SK-N-SH (cell line): Measurements from ENCODE around the gene PSMD2. TPM values are rescaled to one million over a fixed set of nuclear protein-coding genes. Genes with fewer than 3 reads are reported as not detected.

ENCODE experiments used
- CTCF ChIA-PET: fragments of 300-600, 350-600 bp; formaldehyde crosslinking; extraction: SDS; loops from one replicate; lab custom pipeline; 2021; lab: Yijun Ruan, JAX
- POLR2A ChIA-PET: fragments of 350-600 bp; sonication (Branson Sonifier 250); formaldehyde crosslinking; extraction: SDS; loops from one replicate; lab custom pipeline; 2020; ENCODE audit warnings: antibody characterized with exemption, inconsistent platforms; lab: Yijun Ruan, JAX
- DNase-seq: peaks from one replicate; pipeline ENCODE4 v3.0.0; 2012
- H2AFZ ChIP-seq: fragments of 200-600 bp; sonication (generic); 2 replicates; pipeline ENCODE4 v1.8.1; 2016; ENCODE audit warnings: antibody characterized with exemption, mild to moderate bottlenecking, low read depth
- H3F3A ChIP-seq: fragments of 200-600 bp; sonication (generic); replicated peaks from 2 replicates; pipeline ENCODE3; 2016; ENCODE audit warnings: antibody characterized with exemption, mild to moderate bottlenecking; ENCODE audit not compliant: insufficient read depth
- H3K27ac ChIP-seq, 2 experiments: fragments of 200-500 bp in 1 of 2; fragments of 200-600 bp in 1 of 2; sonication (Bioruptor generic) in 1 of 2; sonication (generic), shearing (Covaris generic) in 1 of 2; 2 replicates each; pipeline versions ENCODE4 v1.5.1 to v1.6.1; 2014 to 2016; ENCODE audit warnings: low read depth in 2 of 2, inconsistent platforms in 1 of 2, low read length in 1 of 2, mild to moderate bottlenecking in 1 of 2, mixed read lengths in 1 of 2
- H3K27me3 ChIP-seq: fragments of 200-600 bp; sonication (generic), shearing (Covaris generic); 2 replicates; pipeline ENCODE4 v1.6.1; 2016; ENCODE audit warnings: mixed run types; ENCODE audit not compliant: insufficient read depth
- H3K36me3 ChIP-seq, 2 experiments: fragments of 200-500 bp in 1 of 2; fragments of 200-600 bp in 1 of 2; sonication (Bioruptor generic) in 1 of 2; sonication (generic) in 1 of 2; replicated peaks in 1 of 2; 2 replicates each; pipeline versions ENCODE3 to v1.5.1; 2014 to 2016; ENCODE audit warnings: low read length in 1 of 2, mild to moderate bottlenecking in 1 of 2; ENCODE audit not compliant: insufficient read depth in 2 of 2, control insufficient read depth in 1 of 2
- H3K4me1 ChIP-seq, 2 experiments: fragments of 200-500 bp in 1 of 2; fragments of 200-600 bp in 1 of 2; sonication (Bioruptor generic) in 1 of 2; sonication (generic), shearing (Covaris generic) in 1 of 2; 2 replicates each; pipeline versions ENCODE4 v1.5.1 to v1.6.1; 2014 to 2016; ENCODE audit warnings: low read depth in 1 of 2, low read length in 1 of 2, mixed run types in 1 of 2; ENCODE audit not compliant: insufficient read depth in 2 of 2, control insufficient read depth in 1 of 2
- H3K4me2 ChIP-seq: fragments of 200-600 bp; sonication (generic), shearing (Covaris generic); 2 replicates; pipeline ENCODE4 v1.6.1; 2017; ENCODE audit warnings: mixed run types
- H3K4me3 ChIP-seq, 2 experiments: fragments of 200-500 bp in 1 of 2; fragments of 200-600 bp in 1 of 2; sonication (Bioruptor generic) in 1 of 2; sonication (generic), shearing (Covaris generic) in 1 of 2; 2 replicates each; pipeline versions ENCODE4 v1.5.1 to v1.8.1; 2014 to 2016; ENCODE audit warnings: low read depth in 2 of 2, inconsistent platforms in 1 of 2, low read length in 1 of 2, mild to moderate bottlenecking in 1 of 2, mixed read lengths in 1 of 2, moderate library complexity in 1 of 2
- H3K79me2 ChIP-seq: fragments of 200-600 bp; sonication (generic); 2 replicates; pipeline ENCODE4 v1.8.1; 2017; ENCODE audit warnings: mild to moderate bottlenecking; ENCODE audit not compliant: insufficient read depth
- H3K9ac ChIP-seq: fragments of 200-600 bp; sonication (generic); 2 replicates; pipeline ENCODE4 v1.6.1; 2017; ENCODE audit warnings: mixed run types
- H3K9me2 ChIP-seq: fragments of 200-600 bp; sonication (generic); 2 replicates; pipeline ENCODE4 v1.6.1; 2017; ENCODE audit warnings: mixed run types
- H3K9me3 ChIP-seq: fragments of 200-600 bp; sonication (generic); 2 replicates; pipeline ENCODE4 v1.6.1; 2017; ENCODE audit warnings: mixed run types, mild to moderate bottlenecking, moderate library complexity
- H4K20me1 ChIP-seq: fragments of 200-600 bp; sonication (generic); 2 replicates; pipeline ENCODE4 v1.6.1; 2017; ENCODE audit warnings: mild to moderate bottlenecking, mixed run types; ENCODE audit not compliant: insufficient read depth
- CHD2 ChIP-seq: fragments of 150-350 bp; IDR thresholded peaks from 2 replicates; pipeline ENCODE4 v1.6.1; 2018; ENCODE audit warnings: low read length; ENCODE audit not compliant: partially characterized antibody
- ELF1 ChIP-seq: IDR thresholded peaks from 2 replicates; pipeline ENCODE4 v1.4.0; 2012
- EZH2phosphoT487 ChIP-seq: fragments of 200-600 bp; sonication (generic); IDR thresholded peaks from 2 replicates; pipeline ENCODE4 v1.6.1; 2017; ENCODE audit warnings: low read depth, mixed run types, mild to moderate bottlenecking, antibody characterized with exemption, moderate library complexity, borderline replicate concordance
- FOSL2 ChIP-seq: IDR thresholded peaks from 2 replicates; pipeline ENCODE4 v1.4.0; 2012; ENCODE audit warnings: low read depth, mild to moderate bottlenecking, moderate library complexity, borderline replicate concordance
- FOXJ3 ChIP-seq: sonication (generic); formaldehyde crosslinking; IDR thresholded peaks from 2 replicates; pipeline ENCODE4 v1.5.1; 2020; ENCODE audit warnings: mild to moderate bottlenecking, missing genetic modification reagents
- FOXM1 ChIP-seq: IDR thresholded peaks from 2 replicates; pipeline ENCODE4 v1.4.0; 2012; ENCODE audit warnings: low read depth, mild to moderate bottlenecking
- GABPA ChIP-seq: IDR thresholded peaks from 2 replicates; pipeline ENCODE4 v1.4.0; 2012; ENCODE audit warnings: low read depth, mild to moderate bottlenecking
- GATA2 ChIP-seq: sonication (generic); formaldehyde crosslinking; IDR thresholded peaks from 2 replicates; pipeline ENCODE4 v1.5.0; 2020; ENCODE audit warnings: mild to moderate bottlenecking, missing genetic modification reagents
- JUND ChIP-seq: IDR thresholded peaks from 2 replicates; pipeline ENCODE4 v1.4.0; 2012
- MEF2A ChIP-seq: IDR thresholded peaks from 2 replicates; pipeline ENCODE4 v1.4.0; 2012; ENCODE audit warnings: low read depth, borderline replicate concordance
- NFIC ChIP-seq: IDR thresholded peaks from 2 replicates; pipeline ENCODE4 v1.4.0; 2012; ENCODE audit warnings: borderline replicate concordance
- NRF1 ChIP-seq: IDR thresholded peaks from 2 replicates; pipeline ENCODE4 v1.6.1; 2012; ENCODE audit warnings: low read depth, mild to moderate bottlenecking, low read length
- RFX5 ChIP-seq: IDR thresholded peaks from 2 replicates; pipeline ENCODE4 v1.6.1; 2012; ENCODE audit warnings: mild to moderate bottlenecking, improper control_type of control experiment, low read length
- RXRA ChIP-seq: IDR thresholded peaks from 2 replicates; pipeline ENCODE4 v1.4.0; 2012; ENCODE audit warnings: low read depth, mild to moderate bottlenecking, borderline replicate concordance
- SIN3A ChIP-seq: IDR thresholded peaks from 2 replicates; pipeline ENCODE4 v1.6.1; 2012; ENCODE audit warnings: low read depth, mild to moderate bottlenecking, low read length, moderate library complexity, borderline replicate concordance
- TAF1 ChIP-seq: IDR thresholded peaks from 2 replicates; pipeline ENCODE4 v1.6.1; 2012; ENCODE audit warnings: low read depth, mild to moderate bottlenecking, low read length, moderate library complexity, borderline replicate concordance
- TEAD4 ChIP-seq: IDR thresholded peaks from 2 replicates; pipeline ENCODE4 v1.4.0; 2012; ENCODE audit warnings: mild to moderate bottlenecking, borderline replicate concordance; ENCODE audit not compliant: insufficient read depth
- YY1 ChIP-seq: IDR thresholded peaks from 2 replicates; pipeline ENCODE4 v1.4.0; 2012; ENCODE audit warnings: low read depth, mild to moderate bottlenecking
- WGBS: methylation state at CpG from one replicate; pipeline ENCODE4 v1.1.6; 2017; ENCODE audit warnings: low lambda C conversion rate; 5-methylcytosine and 5-hydroxymethylcytosine counted together
- polyA plus RNA-seq, 3 experiments: library from polyadenylated mRNA; depleted of rRNA; stranded (reverse); fragments of >200 nt; gene quantifications; 2 replicates each; pipeline ENCODE4 v1.2.3, GENCODE V29; 2012
- TF ChIP-seq, protein P1 (sequence below): IDR thresholded peaks from 2 replicates; pipeline ENCODE4 v1.4.0; 2012; ENCODE audit warnings: low read depth, borderline replicate concordance
- TF ChIP-seq, protein P2 (sequence below): fragments of 150-350 bp; IDR thresholded peaks from 2 replicates; pipeline ENCODE4 v1.6.1; 2016; ENCODE audit warnings: mild to moderate bottlenecking, low read depth, low read length
- TF ChIP-seq, protein P3 (sequence below): IDR thresholded peaks from 2 replicates; pipeline ENCODE4 v1.6.1; 2012; ENCODE audit warnings: mild to moderate bottlenecking, low read depth, low read length, moderate library complexity

Gene PSMD2
- polyA plus RNA-seq, 1 of the 3 experiments (the other 2 are of a cell fraction) = 328 TPM

DNA sequence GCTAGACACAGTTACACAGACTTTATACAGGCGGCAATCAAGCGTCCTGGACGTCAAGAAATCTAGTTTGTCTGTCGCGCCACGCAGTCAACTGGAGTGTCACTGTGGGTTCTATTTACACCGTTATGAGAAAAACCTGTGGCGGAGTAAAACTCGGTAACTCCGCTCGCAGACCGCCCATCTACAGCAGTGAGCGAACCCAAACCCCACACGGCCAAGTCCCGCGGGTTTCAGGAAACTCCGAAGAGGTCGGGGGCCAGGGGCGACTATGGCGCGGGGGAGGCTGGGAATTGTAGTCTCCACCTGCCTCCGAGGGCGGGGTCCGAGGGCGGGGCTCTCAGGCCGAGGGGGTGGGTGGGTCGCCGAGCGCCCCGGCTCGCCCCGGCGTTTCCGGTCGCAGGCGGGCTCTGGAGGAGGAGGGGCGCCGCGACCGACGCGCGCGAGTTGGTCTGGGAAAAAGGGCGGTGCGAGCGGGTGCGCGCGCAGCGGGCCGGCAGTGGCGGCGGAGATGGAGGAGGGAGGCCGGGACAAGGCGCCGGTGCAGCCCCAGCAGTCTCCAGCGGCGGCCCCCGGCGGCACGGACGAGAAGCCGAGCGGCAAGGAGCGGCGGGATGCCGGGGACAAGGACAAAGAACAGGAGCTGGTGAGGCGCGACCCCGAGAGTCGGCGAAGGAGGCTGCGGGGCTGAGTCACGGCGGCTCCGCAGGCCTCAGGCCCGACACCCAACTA lies at the start of gene PSMD2 (continued):
- TF ChIP-seq, protein P1, sequence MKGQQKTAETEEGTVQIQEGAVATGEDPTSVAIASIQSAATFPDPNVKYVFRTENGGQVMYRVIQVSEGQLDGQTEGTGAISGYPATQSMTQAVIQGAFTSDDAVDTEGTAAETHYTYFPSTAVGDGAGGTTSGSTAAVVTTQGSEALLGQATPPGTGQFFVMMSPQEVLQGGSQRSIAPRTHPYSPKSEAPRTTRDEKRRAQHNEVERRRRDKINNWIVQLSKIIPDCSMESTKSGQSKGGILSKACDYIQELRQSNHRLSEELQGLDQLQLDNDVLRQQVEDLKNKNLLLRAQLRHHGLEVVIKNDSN = no peak; the same call in 1 of the 2 replicates
- TF ChIP-seq FOXM1 (no peak), TEAD4 (no peak), NRF1 (peak; percentile 67), TAF1 (peak; percentile 85), MEF2A (no peak), YY1 (peak; percentile 76), GABPA (peak; percentile 69), CHD2 (peak; percentile 99), FOSL2 (no peak), FOXJ3 (no peak)
- TF ChIP-seq, protein P2, sequence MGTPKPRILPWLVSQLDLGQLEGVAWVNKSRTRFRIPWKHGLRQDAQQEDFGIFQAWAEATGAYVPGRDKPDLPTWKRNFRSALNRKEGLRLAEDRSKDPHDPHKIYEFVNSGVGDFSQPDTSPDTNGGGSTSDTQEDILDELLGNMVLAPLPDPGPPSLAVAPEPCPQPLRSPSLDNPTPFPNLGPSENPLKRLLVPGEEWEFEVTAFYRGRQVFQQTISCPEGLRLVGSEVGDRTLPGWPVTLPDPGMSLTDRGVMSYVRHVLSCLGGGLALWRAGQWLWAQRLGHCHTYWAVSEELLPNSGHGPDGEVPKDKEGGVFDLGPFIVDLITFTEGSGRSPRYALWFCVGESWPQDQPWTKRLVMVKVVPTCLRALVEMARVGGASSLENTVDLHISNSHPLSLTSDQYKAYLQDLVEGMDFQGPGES = no peak

DNA sequence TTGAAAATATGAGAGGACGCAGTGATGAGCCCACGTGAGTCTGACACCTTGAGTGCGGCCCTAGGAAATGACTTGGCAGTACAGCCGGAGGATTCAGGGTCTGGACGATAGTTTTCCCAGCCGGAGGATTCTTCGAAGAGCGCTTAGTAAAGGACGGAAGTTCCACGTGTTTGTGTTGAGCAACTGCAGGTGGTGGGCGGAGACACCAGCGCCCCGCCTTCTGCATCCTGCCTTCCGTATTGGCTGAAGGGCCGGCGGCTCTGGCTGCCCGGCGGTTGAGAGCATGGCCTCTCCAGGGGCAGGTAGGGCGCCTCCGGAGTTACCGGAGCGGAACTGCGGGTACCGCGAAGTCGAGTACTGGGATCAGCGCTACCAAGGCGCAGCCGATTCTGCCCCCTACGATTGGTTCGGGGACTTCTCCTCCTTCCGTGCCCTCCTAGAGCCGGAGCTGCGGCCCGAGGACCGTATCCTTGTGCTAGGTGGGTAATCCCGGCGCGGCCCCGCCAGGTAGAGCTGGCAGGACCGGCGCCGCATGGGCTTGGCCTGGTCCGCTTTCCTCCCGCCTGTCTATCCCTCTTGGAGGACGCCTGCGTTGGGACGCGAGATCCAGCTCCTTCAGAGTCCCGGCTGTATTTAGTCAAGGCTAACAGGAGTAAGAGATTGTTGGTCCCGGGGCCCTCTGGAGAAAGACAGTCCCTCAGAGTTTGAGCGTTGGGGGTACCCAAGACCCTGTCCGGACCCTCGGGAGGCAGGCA lies 49.5 kb upstream of the PSMD2 start, which contains the start of gene EEF1AKMT4:
TSS of gene EEF1AKMT4 (plus strand) at position 261 of the 755 bp plus-strand sequence. CDS start at position 284, 23 bp downstream.
- peak within 1 kb of the TSS; percentile 100 for H3K4me2 ChIP-seq
- H3K4me1 ChIP-seq = peaks cover 0 to 3% of the 10 kb centered on the region in 2 experiments; a peak in 2 of 4 replicates
- 2% methylated on average over 22 of the region's 54 CpGs for WGBS
- DNase-seq = peak; percentile 94
- H4K20me1 ChIP-seq = no peaks in the 10 kb centered on the region
- H3K36me3 ChIP-seq = peaks cover 4 to 12% of the 10 kb centered on the region in 2 experiments
- peaks cover 10% of the 10 kb centered on the region for H3F3A ChIP-seq
- H3K9ac ChIP-seq = peak within 1 kb of the TSS; percentile 82
- peak within 1 kb of the TSS; percentile 94 to 97 for H3K4me3 ChIP-seq
- H3K79me2 ChIP-seq = peaks cover 22% of the 10 kb centered on the region
- H3K9me3 ChIP-seq = no peaks in the 10 kb centered on the region
- H3K9me2 ChIP-seq = no peaks in the 10 kb centered on the region
- H3K27ac ChIP-seq = peak within 1 kb of the TSS; percentile 88 to 94
- H2AFZ ChIP-seq = peak within 1 kb of the TSS; percentile 99
- CTCF ChIA-PET = interaction anchor here (0.6 to 3.4 kb wide), 60 partner anchors 9 to 559 kb away, joined by 3 to 30 read pairs (median 5); partner anchors contain the start of genes ABCF3, AP2M1, CAMK2N2 and EIF2B5
- POLR2A ChIA-PET = interaction anchor here (0.8 kb wide), 1 partner anchor 73 kb away, joined by 3 read pairs; no protein-coding TSS in a partner anchor
- no peaks in the 10 kb centered on the region for H3K27me3 ChIP-seq
- TF ChIP-seq, protein P1 = no peak
- TF ChIP-seq FOSL2 (no peak), EZH2phosphoT487 (no peak), TAF1 (peak; percentile 59; the same call in 1 of the 2 replicates), JUND (no peak), NFIC (no peak), GATA2 (no peak), SIN3A (peak; percentile 94), ELF1 (no peak), RFX5 (no peak), RXRA (no peak)
- TF ChIP-seq, protein P2 = no peak
- TF ChIP-seq, protein P3, sequence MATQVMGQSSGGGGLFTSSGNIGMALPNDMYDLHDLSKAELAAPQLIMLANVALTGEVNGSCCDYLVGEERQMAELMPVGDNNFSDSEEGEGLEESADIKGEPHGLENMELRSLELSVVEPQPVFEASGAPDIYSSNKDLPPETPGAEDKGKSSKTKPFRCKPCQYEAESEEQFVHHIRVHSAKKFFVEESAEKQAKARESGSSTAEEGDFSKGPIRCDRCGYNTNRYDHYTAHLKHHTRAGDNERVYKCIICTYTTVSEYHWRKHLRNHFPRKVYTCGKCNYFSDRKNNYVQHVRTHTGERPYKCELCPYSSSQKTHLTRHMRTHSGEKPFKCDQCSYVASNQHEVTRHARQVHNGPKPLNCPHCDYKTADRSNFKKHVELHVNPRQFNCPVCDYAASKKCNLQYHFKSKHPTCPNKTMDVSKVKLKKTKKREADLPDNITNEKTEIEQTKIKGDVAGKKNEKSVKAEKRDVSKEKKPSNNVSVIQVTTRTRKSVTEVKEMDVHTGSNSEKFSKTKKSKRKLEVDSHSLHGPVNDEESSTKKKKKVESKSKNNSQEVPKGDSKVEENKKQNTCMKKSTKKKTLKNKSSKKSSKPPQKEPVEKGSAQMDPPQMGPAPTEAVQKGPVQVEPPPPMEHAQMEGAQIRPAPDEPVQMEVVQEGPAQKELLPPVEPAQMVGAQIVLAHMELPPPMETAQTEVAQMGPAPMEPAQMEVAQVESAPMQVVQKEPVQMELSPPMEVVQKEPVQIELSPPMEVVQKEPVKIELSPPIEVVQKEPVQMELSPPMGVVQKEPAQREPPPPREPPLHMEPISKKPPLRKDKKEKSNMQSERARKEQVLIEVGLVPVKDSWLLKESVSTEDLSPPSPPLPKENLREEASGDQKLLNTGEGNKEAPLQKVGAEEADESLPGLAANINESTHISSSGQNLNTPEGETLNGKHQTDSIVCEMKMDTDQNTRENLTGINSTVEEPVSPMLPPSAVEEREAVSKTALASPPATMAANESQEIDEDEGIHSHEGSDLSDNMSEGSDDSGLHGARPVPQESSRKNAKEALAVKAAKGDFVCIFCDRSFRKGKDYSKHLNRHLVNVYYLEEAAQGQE = no peak
